Measurements from ENCODE around the gene BBS9. TPM values are rescaled to one million over a fixed set of nuclear protein-coding genes. Genes with fewer than 3 reads are reported as not detected.

BBS9 gene
- total RNA-seq, 4 donors from 2014 or later, result 8.6 to 22.5 (median 15.8) TPM

DNA sequence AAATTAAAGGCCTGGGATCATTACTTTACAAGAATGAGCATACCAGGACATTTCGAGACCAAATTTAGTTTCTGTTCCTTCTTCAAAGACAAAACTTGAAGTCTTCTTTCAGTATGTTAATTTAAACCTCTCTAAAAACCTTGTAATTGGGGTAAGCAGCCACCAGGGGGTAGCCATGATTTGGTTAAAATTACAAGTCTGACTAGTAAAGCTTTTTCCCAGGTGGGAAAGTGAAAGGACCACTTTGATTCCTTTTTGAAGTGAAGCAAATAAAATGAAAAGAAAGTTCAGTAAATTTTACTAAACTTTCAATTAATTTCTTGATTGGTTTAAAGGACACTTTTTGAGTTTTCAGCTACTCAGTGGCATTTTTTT lies 294.3 kb downstream of the BBS9 start:
- Histone ChIP-seq H3K27ac (no peak overlapping the region), H3K27me3 (no peaks in the 10 kb centered on the region), H3K4me1 (no peaks in the 10 kb centered on the region), H3K4me3 (no peak overlapping the region), H3K36me3 (no peaks in the 10 kb centered on the region), H3K9me3 (no peaks in the 10 kb centered on the region)
- WGBS, 2 donors (ENCODE audit: low coverage in 1 of 2), result 70 to 78% methylated on average over 1 of the region's 1 CpG
- no peak for DNase-seq
- intact Hi-C loops (cut with DNase I; ENCODE audit: low total_unique reads), result no loop called here
- no peak for TF ChIP-seq POLR2AphosphoS5 (IDR thresholded peaks at IDR 0.05)
- TF ChIP-seq, protein P1, sequence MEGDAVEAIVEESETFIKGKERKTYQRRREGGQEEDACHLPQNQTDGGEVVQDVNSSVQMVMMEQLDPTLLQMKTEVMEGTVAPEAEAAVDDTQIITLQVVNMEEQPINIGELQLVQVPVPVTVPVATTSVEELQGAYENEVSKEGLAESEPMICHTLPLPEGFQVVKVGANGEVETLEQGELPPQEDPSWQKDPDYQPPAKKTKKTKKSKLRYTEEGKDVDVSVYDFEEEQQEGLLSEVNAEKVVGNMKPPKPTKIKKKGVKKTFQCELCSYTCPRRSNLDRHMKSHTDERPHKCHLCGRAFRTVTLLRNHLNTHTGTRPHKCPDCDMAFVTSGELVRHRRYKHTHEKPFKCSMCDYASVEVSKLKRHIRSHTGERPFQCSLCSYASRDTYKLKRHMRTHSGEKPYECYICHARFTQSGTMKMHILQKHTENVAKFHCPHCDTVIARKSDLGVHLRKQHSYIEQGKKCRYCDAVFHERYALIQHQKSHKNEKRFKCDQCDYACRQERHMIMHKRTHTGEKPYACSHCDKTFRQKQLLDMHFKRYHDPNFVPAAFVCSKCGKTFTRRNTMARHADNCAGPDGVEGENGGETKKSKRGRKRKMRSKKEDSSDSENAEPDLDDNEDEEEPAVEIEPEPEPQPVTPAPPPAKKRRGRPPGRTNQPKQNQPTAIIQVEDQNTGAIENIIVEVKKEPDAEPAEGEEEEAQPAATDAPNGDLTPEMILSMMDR (IDR thresholded peaks at IDR 0.05), result peak; percentile 19 to 46 (median 41)
- TF ChIP-seq EP300 (IDR thresholded peaks at IDR 0.05; ENCODE audit: low read depth), result no peak
- no peak for TF ChIP-seq POLR2A (IDR thresholded peaks at IDR 0.05)
- in situ Hi-C loops (cut with MboI; ENCODE audit: low pct_ligation_motif_present in 1 of 4, low pct_unique_long_range_greater_than_20kb in 1 of 4, low sequenced_read_pairs in 3 of 4), result no loop called here

DNA sequence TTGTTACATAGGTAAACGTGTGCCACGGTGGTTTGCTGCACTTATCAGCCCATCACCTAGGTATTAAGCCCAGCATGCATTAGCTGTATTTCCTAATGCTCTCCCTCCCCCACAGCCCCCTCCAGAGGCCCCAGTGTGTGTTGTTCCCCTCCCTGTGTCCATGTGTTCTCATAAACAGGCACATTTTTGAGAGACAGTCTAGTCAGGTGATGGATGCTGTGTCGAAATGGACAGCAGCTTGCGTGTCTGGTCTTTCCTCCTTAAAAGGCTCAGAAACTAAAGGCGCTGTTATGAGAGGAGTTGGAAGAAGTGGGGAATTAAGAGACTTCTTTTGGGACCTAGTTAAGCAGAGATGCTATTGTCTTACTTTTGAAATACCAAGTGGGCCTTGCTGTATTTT lies 296.0 kb downstream of the BBS9 start:
- H3K27ac ChIP-seq, result no peak overlapping the region
- no peaks in the 10 kb centered on the region for H3K27me3 ChIP-seq
- no peaks in the 10 kb centered on the region for H3K4me1 ChIP-seq
- in situ Hi-C loops (cut with MboI; ENCODE audit: low pct_ligation_motif_present in 1 of 4, low pct_unique_long_range_greater_than_20kb in 1 of 4, low sequenced_read_pairs in 3 of 4) (no loop called here), intact Hi-C loops (cut with DNase I; ENCODE audit: low total_unique reads) (no loop called here)
- H3K9me3 ChIP-seq, result no peaks in the 10 kb centered on the region
- TF ChIP-seq EP300 (IDR thresholded peaks at IDR 0.05; ENCODE audit: low read depth), result no peak
- TF ChIP-seq POLR2A (IDR thresholded peaks at IDR 0.05), result no peak
- TF ChIP-seq POLR2AphosphoS5 (IDR thresholded peaks at IDR 0.05), result no peak
- TF ChIP-seq, protein P1 (IDR thresholded peaks at IDR 0.05), result no peak
- H3K36me3 ChIP-seq, result no peaks in the 10 kb centered on the region
- H3K4me3 ChIP-seq, result no peak overlapping the region
- WGBS, 2 donors (ENCODE audit: low coverage in 1 of 2), result 95 to 96% methylated on average over 4 to 5 of the region's 5 CpGs
- no peak for DNase-seq

DNA sequence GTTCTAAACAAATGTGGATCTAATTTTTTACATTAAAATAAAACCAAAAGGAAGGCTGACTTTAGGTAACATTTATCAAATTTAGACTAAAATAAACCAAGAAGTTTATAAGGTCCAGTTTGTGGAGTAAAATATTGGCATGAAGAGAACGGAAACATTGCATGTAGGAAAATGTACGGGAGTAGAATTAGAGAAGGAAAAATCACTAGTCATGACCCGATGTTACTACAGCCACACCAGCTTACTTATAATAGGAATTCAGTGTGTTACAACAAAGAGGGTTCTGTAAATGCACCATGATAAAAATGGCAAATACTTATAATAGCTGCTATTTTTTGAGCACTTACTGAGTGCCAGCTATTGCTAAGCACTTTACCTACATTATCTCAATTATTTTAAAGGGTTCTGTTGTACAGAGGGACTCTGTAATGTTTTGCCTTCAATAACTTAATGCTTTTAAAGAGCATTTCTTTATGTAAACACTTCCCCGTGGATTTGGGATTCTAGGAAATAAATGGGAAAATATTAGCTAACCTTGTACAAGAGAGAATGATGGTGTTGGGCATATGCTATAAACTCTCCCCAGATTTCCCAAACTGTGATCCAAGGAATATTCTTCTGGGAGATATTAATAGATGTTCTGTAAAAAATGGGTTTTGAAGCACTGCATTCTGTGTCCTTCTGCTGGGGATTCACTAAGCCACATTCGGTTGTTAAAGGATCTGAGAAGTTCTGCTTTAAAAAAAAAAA lies 296.7 kb downstream of the BBS9 start:
- WGBS, 2 donors (ENCODE audit: low coverage in 1 of 2), result 70 to 75% methylated on average over 5 of the region's 5 CpGs
- in situ Hi-C loops (cut with MboI; ENCODE audit: low pct_ligation_motif_present in 1 of 4, low pct_unique_long_range_greater_than_20kb in 1 of 4, low sequenced_read_pairs in 3 of 4) (no loop called here), intact Hi-C loops (cut with DNase I; ENCODE audit: low total_unique reads) (no loop called here)
- no peak overlapping the region for H3K27ac ChIP-seq
- DNase-seq, result no peak
- H3K4me1 ChIP-seq, result no peaks in the 10 kb centered on the region
- no peak for TF ChIP-seq EP300 (IDR thresholded peaks at IDR 0.05; ENCODE audit: low read depth)
- H3K9me3 ChIP-seq, result no peaks in the 10 kb centered on the region
- no peaks in the 10 kb centered on the region for H3K27me3 ChIP-seq
- H3K36me3 ChIP-seq, result no peaks in the 10 kb centered on the region
- no peak overlapping the region for H3K4me3 ChIP-seq

DNA sequence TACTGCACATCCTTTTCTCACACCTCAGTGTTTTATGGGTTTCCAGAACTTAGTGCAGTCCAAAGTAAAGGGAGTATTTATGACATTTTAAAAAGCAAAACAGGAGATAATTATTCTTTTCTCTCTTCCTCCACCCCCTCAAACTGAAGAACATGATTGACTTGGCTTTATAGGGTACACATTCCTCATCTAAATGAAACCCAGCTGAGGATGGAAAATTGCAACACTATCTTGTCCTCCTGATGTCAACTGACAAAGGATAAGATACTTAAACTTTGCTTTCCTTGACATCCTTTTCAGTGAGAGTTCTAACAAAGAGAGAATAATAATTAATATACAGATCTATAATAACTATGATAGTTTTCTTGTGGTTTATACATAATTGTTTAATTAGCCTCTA lies 299.1 kb downstream of the BBS9 start:
- in situ Hi-C loops (cut with MboI; ENCODE audit: low pct_ligation_motif_present in 1 of 4, low pct_unique_long_range_greater_than_20kb in 1 of 4, low sequenced_read_pairs in 3 of 4), result no loop called here

More for the DNA sequence above, 299.1 kb downstream of the BBS9 start:
- no peaks in the 10 kb centered on the region for H3K9me3 ChIP-seq
- TF ChIP-seq POLR2AphosphoS5 (IDR thresholded peaks at IDR 0.05) (no peak), POLR2A (IDR thresholded peaks at IDR 0.05) (no peak), EP300 (IDR thresholded peaks at IDR 0.05; ENCODE audit: low read depth) (no peak)
- TF ChIP-seq, protein P1 (IDR thresholded peaks at IDR 0.05), result no peak
- no peaks in the 10 kb centered on the region for H3K27me3 ChIP-seq
- no peaks in the 10 kb centered on the region for H3K4me1 ChIP-seq
- H3K4me3 ChIP-seq, result no peak overlapping the region
- intact Hi-C loops (cut with DNase I; ENCODE audit: low total_unique reads), result no loop called here
- no peaks in the 10 kb centered on the region for H3K36me3 ChIP-seq
- DNase-seq, result no peak
- H3K27ac ChIP-seq, result no peak overlapping the region
